ENCODE data around the gene FAM72A.
"Not testable (repeated sequence)": the region's sequence is repeated elsewhere in the genome, so short reads cannot be mapped to it uniquely, and the experiment has no call there.

GRCh38 chr1:206218285-206218684 is 15.6 kb upstream of the FAM72A start:
- TF ChIP-seq ZNF274 (IDR thresholded peaks at IDR 0.05; ENCODE audit: low read depth, low read length); YY1 (IDR thresholded peaks at IDR 0.05; ENCODE audit: insufficient read depth, insufficient read length); SUZ12 (IDR thresholded peaks at IDR 0.05; ENCODE audit: extremely low read depth, insufficient read depth, insufficient read length): not testable (repeated sequence)
